Stimulated activated CD4-positive, alpha-beta T cell treated with anti-CD3 and anti-CD28 coated beads, Interleukin-2, amount 100 ng/mL, for 24 hours (primary cell): ENCODE results near the gene FAM78A.
"Not testable (repeated sequence)": the region's sequence is repeated elsewhere in the genome, so short reads cannot be mapped to it uniquely, and the experiment has no call there.

Source experiments
- DNase-seq, 2 donors: peaks; one replicate each; pipeline ENCODE4 v3.0.0-alpha.2; 2020

FAM78A gene

GRCh38 chr9:131236161-131236560 lies 40.1 kb downstream of the FAM78A start:
- no peak for DNase-seq

DNA sequence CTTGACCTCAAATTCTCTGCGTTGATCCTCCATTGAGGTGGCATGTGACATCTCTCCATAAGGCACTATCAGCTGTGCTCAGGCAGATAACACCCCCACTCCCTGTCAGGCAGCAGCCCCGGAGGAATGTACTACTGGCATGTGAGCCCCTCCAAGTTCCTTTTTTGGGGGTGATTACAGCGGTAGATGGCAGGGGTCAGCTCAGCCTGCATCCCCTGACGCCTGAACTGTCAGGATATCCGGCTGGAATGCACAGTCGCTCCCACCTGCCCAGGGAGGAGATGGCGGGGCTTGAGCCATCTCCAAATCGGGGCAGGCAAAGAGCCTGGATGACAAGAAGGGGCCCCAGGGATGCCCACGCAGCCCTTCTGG lies 40.8 kb downstream of the FAM78A start:
- DNase-seq: no peak

DNA sequence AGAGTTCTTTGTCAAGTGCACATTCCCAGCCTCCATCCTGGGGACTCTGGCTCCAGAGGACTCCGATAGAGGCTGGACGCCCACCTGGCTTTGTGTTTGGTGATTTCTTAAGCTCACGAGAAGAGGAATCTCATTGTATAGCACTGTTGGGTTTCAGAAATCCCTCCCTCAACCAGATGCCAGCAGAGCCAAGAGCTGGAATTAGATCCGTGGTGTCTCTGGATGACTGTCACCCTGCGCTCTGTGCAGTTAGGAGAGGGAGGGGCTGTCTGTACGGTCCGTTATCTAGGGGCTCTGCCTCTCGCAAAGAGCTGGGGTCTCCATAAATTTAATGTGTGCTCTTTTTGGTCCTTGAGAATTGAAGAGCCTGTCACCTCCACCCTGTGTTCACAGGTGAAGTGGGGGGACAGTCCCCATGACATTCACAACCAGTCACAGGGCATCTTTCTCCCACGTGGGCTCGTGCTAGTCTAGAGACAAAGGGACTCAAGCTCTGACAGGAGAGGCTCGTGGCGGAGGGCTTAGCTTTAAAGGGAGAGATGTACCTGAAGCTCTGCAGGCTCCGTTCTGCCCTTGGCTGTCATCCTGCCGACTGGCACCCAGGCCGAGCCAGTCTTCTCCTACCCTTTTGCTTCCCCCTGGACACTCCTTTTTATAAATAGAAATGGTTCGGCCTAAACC lies 41.4 kb downstream of the FAM78A start:
- no peak for DNase-seq

GRCh38 chr9:131233995-131234394 lies 42.3 kb downstream of the FAM78A start:
- no peak for DNase-seq

DNA sequence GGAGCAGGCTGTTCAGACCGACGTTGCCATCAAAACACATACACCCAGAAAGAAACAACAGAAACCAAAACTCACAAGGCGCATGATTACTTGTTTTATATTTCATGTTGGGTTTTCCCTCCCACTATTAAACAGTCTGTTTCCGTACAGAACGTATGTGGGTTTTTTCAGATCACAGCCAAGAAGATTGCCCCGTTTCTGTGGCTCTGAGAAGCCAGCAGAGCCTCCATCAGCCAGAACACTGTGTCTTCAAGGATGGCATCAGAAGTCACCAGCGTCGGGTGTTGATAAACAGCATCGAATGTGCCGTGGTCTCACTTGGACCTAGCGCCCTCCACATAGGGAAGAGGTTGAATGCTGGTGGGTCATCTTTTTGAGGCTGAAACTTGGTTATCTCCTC lies 42.8 kb downstream of the FAM78A start:
- DNase-seq: no peak

DNA sequence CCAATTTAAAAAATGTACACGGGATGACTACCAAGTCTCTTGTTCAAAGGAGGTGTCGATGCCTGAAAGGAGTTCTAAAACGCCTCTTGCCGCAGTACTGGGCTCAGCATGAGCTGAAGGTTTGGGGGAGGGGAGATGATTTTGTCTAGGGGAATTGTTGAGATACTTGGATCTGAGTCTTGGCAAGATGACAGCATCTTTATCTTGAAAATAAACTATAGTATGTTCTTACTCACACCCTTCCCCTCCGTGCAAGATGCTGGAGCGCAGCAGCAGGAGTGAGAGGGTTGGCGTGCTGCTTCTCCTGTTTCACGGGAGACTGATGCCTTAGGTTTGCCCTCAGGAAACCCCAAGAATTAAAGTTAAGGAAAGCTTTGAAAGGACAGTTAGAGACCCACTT lies 47.3 kb downstream of the FAM78A start:
- no peak for DNase-seq

GRCh38 chr9:131227959-131228460 lies 48.3 kb downstream of the FAM78A start:
- DNase-seq: no peak

DNA sequence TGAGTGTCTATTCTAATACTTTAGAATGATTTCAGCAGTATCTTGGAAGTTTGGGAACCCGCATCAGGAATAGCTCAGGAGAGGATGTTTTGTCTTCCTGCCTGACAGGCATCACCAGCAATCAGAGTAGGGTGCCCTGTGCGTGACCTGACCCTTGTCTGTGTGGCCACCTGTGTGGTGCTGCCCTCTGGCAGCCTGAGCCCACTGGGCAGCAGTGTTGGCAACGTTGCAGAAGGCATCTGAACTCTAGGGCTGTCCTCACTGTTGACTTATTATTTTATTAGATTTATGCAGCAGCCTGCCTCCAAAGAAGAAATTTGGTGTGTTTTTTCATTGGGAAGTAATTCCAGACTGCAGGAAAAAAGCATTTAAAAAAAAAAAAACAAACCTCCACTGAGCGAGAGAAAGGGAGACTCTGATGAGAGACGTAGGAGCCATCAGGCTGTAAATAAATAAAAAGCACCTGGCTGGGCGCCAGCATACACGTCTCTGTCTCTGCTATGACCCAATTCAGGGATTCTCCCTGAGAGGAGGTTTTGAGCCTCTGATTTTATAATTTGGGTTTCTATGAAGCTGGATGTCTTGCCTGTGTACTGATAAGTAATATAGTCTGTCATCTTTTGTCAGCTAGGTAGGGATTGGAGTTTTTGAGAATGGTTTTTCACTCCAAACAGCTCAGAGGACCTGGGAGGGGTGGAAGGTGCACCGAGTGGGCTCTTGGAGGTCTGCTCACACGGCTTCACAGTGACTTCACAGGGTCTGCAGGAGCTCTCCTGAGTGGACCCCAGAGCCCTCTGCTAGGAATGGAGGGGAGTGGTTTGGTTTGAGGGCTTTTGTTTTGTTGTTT lies 49.0 kb downstream of the FAM78A start:
- DNase-seq: no peak

- no peak for DNase-seq
Observed at GRCh38 chr9:131226226-131226625, 50.1 kb downstream of the FAM78A start.

DNA sequence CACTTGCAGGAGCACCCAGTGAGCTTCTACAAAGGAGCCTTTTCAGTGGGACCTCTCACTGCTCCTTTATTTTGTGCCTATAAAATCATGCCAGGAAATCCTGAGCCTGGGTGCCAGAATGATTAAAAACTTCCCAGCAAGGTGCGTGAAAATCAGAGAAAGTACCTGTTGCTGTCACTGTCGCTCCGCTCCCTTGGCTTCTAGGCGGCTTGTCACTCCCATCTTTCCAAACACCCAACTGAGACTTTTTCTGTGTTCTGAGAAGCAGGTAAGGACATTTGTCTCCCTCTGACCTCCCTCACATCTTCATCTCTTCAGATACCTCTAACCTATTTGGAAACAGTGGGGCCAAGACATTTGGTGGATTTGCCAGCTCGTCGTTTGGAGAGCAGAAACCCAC lies 53.9 kb downstream of the FAM78A start:
- no peak for DNase-seq

DNA sequence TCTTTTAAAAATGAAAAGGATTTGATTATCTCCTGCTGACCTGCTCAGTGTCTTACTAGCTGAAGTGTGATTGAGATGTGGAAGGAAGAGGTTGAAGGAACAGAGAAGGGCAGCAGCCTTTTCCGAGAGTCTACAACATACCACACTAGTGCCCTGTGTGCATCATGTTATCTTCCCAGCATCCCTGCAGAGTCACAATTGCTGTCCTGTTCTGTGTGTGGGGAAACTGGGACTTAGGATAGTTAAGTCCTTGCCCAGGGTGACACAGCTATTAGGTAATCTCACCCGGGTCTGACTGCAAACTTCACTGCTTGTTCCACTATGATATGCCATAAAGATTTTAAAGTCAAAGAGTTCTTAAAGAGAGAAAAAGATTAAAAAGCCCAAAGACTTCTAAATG lies 55.8 kb downstream of the FAM78A start:
- no peak for DNase-seq

- no peak for DNase-seq
Observed at GRCh38 chr9:131218370-131218769, 57.9 kb downstream of the FAM78A start.

- no peak for DNase-seq
Observed at GRCh38 chr9:131217331-131218031, 58.8 kb downstream of the FAM78A start.

DNA sequence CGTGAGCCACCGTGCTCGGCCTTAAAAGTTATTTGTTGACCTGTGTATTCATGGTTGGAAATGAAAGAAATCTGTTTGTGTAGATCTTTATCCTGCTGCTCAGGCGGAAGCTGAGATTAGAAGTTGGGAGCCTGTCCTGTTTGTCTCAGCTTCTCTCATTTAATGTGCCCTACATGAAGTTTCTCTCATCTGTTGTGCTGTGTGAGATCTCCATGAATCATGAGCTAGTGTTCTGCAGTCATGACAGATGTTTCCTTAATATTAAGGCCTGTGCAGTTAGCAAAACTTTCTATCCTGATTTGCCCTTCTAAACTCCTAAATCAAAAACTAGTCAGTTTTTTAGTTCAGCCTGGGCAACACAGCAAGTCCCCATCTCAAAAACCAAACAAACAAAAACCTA lies 59.5 kb downstream of the FAM78A start:
- DNase-seq: no peak

GRCh38 chr9:131214876-131215275 lies 61.4 kb downstream of the FAM78A start:
- DNase-seq: no peak

- no peak for DNase-seq
Observed at GRCh38 chr9:131214286-131214856, 61.9 kb downstream of the FAM78A start.

DNA sequence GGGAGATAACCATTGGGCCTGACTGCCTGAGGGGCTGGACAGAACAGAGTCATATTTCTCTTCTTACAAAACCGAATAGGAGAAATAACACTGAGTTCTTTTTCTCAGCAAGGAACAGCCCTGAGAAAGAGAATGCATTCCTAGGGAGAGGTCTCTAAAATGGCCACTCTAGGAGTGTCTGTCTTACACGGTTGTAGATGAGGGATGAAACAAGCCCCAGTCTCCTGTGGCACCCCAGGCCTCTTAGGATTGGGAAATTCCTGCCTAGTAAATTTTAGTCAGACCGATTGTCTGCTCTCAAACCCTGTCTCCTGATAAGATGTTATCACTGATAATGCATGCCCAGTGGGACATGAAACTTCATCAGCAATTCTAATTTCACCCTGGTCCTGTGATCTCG lies 64.4 kb downstream of the FAM78A start:
- DNase-seq: not testable (repeated sequence)
